ENCODE data around the gene KREMEN2.

DNA sequence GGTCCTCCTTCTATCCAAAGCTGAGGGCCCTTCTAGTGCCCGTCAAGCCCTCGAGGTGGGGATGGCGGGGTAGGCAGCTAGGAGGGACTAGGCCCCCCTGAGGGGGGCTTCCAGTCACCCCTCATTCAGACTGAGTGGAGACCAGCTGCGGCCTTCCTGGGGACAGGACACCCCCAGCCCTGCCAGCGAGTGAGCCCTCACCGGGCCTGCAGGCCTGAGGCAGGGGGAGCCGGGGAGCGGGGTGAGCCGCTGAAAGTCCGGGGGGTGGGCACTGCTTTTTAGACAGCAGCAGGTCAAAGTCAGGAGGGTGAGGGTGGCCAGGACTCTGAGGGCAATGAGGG lies 8.7 kb upstream of the KREMEN2 start:
- TF ChIP-seq, protein P1, sequence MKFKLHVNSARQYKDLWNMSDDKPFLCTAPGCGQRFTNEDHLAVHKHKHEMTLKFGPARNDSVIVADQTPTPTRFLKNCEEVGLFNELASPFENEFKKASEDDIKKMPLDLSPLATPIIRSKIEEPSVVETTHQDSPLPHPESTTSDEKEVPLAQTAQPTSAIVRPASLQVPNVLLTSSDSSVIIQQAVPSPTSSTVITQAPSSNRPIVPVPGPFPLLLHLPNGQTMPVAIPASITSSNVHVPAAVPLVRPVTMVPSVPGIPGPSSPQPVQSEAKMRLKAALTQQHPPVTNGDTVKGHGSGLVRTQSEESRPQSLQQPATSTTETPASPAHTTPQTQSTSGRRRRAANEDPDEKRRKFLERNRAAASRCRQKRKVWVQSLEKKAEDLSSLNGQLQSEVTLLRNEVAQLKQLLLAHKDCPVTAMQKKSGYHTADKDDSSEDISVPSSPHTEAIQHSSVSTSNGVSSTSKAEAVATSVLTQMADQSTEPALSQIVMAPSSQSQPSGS (IDR thresholded peaks at IDR 0.05; ENCODE audit: low read length), result no peak
- TF ChIP-seq RAD21 (IDR thresholded peaks at IDR 0.05 in 1 of 2, conservative IDR thresholded peaks at IDR 0.05 in 1 of 2; ENCODE audit: low read depth in 2 of 2, low read length in 2 of 2) (no peak), SRF (IDR thresholded peaks at IDR 0.05; ENCODE audit: low read depth, low read length) (no peak), MAX (IDR thresholded peaks at IDR 0.05) (no peak), KDM1A (IDR thresholded peaks at IDR 0.05; ENCODE audit: borderline replicate concordance, low read length) (no peak)
- TF ChIP-seq, protein P2, sequence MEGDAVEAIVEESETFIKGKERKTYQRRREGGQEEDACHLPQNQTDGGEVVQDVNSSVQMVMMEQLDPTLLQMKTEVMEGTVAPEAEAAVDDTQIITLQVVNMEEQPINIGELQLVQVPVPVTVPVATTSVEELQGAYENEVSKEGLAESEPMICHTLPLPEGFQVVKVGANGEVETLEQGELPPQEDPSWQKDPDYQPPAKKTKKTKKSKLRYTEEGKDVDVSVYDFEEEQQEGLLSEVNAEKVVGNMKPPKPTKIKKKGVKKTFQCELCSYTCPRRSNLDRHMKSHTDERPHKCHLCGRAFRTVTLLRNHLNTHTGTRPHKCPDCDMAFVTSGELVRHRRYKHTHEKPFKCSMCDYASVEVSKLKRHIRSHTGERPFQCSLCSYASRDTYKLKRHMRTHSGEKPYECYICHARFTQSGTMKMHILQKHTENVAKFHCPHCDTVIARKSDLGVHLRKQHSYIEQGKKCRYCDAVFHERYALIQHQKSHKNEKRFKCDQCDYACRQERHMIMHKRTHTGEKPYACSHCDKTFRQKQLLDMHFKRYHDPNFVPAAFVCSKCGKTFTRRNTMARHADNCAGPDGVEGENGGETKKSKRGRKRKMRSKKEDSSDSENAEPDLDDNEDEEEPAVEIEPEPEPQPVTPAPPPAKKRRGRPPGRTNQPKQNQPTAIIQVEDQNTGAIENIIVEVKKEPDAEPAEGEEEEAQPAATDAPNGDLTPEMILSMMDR (IDR thresholded peaks at IDR 0.05; ENCODE audit: control extremely low read depth in 1 of 3, insufficient read depth in 1 of 3, low read depth in 1 of 3, low read length in 3 of 3), result no peak
